Measurements from ENCODE around the gene CYP26C1.

Gene CYP26C1

GRCh38 chr10:93064874-93065660, 4.5 kb downstream of the CYP26C1 start:
- DNase-seq, result no peak

DNA sequence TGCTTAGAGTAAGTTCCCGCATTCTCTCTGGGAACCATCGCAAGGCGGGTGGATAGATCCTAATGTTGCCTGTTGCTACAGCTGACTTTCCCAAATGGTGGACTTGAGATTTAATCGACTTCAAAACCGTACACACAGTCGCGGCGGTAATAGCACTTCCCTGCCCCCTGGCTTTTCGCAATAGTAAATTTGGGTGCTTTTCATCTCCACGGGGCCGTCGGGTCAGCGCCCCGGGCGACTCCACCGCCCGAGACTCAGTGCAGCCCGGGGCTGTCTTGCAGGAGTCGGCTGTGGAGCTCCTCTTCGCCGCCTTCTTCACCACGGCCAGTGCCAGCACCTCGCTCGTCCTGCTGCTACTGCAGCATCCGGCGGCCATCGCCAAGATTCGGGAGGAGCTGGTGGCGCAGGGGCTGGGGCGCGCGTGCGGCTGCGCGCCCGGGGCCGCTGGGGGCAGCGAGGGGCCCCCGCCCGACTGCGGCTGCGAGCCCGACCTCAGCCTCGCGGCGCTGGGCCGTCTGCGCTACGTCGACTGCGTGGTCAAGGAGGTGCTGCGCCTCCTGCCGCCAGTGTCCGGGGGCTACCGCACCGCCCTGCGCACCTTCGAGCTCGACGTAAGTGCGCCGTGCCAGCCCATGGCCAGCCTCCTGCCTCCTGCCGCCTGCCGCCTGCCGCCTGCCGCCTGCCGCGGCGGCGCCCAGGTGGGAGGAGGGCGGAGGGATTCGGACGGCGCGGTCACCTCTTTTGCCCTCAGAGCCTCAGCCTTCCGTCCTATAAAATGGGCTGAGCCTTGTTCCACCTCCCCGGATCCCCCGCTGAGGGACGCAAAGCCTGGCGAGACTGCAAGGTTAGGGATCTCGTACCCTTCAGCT, 5.3 kb downstream of the CYP26C1 start:
- DNase-seq, result peak; percentile 44

DNA sequence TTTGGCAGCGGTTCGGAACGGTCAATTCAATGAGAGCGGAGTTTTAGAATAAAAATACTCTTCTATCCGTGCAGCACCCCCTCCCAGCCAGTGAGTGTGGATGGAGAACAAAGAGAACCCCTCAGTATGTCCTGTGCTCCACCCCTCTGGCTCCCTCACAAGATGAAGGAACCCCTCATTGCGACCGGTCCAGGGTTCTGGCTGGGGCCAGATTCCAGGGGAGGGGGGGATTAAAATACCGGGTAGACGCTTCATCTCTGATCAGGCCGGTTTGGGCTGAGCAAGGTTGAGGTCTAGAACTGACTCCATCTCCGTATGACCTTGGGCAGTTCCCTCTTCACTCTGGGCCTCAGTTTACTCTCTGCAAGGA, 5.9 kb downstream of the CYP26C1 start:
- no peak for DNase-seq

DNA sequence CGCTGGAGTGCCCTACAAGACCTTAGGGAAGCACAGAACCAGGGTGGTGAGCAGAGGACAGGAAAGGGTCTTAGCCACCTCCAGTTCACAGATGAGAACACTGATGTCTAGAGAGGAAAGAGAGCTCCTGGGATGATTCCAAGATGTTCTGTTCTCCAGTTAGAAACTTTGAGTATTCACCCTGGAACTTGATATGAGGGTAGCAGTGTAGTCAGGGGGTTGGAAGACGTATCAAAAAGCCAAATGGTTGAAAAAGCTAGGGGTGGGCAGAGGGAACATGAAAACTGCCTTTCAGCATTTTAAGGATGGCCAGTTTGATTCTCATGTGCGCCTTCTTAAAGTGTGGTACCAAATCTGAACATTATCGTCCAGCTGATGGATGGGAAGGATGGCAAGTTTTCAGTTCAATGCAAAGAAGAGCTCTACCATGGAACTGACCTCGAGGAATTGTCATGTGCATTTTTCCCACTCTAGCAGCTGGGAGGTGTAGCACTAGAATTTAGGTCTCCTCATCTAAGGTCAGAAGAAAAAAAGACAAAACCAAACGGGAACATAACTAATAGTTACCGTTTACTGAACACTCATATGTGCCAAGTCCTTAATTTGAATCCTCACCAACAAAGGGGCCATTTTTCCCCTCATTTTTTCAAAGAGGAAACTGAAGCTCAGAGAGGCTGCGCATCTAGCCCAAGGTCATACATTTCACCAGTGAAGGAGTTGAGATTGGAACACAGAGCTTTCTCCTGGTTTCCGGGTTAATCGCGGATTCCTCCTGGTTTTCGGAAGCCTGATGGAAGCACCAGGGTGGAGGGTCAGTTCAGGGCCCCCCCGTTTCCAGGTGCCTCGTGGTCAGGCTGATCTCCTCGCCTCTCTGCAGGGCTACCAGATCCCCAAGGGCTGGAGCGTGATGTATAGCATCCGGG, 7.1 kb downstream of the CYP26C1 start:
- DNase-seq, result no peak

- peak; percentile 26 for DNase-seq
These were observed 8.0 kb downstream of the CYP26C1 start for GRCh38 chr10:93068411-93069244.

- DNase-seq, result no peak
These were observed 8.6 kb downstream of the CYP26C1 start for GRCh38 chr10:93069245-93069561.

- no peak for DNase-seq
These were observed 10.0 kb downstream of the CYP26C1 start for GRCh38 chr10:93070378-93071176.

DNA sequence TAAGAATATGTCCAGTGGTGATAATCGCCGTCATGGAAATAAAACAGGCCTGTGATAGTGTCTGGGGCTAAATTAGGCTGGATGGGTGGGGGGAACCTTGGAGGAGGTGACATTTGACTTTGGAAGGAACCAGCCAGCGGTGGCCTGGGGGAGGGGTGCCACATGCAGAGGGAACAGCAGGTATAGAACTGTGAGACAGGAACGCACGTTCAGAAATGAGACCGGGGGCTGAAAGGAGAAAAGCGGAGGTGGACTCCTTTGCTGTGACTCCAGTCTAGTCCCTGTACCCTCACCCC, 10.5 kb downstream of the CYP26C1 start:
- DNase-seq, result no peak

- peak; percentile 62 for DNase-seq
These were observed 11.2 kb downstream of the CYP26C1 start for GRCh38 chr10:93071674-93072224.

- DNase-seq, result peak; percentile 86
These were observed 11.7 kb downstream of the CYP26C1 start for GRCh38 chr10:93072225-93072712.

DNA sequence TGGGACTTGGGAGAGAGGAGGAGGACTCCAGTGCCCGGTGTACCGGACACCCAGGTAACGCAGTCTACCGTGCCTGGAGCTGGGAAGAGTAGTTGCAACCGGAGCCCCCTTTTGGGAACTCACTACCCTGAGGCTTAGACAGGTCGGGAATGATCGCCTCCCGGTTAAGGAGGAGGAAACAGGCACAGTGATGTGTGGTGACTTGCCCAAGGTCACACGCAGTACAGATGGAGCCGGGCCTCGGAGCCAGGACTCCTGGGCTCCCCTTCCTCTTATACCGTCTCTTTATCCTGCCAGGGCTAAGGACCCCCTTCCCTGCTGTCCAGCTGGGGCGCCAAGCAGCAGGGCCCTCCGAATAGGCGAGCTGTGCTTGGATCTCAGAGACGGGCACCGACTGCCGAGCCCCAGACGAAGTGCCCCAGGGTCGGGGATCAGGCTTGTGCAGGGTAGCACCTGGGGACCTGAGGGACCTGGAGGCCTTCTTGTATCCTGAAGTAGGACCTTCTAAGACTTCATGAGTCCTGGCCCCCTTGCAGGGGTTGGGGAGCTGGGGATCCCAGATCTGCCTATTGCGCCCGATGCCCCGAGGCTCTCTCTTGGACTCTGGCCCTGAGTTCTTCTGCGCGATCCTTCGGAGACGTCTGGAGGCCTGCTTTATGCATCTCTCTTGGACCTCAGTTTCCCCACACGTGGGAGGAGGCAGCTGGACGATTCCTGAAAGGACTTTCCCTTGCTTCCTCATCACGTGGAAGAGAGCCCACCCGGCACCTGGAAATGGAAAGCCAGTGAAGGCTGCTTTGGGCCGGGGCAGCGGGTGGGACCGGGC, 12.3 kb downstream of the CYP26C1 start:
- peak; percentile 24 for DNase-seq

DNA sequence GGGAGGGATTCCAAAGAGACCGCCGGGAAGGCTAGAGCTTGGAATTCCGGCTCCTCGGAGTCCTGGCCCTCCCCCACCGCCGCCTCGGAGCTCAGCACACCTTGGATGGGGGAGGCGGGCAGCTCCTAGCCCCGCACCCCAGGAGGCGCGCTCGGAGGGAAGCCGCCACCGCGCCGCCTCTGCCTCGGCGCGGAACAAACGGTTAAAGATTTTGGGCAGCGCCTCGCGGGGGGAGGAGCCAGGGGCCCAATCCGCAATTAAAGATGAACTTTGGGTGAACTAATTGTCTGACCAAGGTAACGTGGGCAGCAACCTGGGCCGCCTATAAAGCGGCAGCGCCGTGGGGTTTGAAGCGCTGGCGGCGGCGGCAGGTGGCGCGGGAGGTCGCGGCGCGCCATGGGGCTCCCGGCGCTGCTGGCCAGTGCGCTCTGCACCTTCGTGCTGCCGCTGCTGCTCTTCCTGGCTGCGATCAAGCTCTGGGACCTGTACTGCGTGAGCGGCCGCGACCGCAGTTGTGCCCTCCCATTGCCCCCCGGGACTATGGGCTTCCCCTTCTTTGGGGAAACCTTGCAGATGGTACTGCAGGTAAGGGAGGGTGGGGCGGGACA, 13.0 kb downstream of the CYP26C1 start, which contains the start of gene CYP26A1:
Gene CYP26A1, plus strand, starts transcription at position 355 of the 608 bp plus-strand sequence. Its CDS starts 42 bp downstream, at position 397.
- peak; percentile 66 for DNase-seq

- DNase-seq, result peak; percentile 41
These were observed 13.6 kb downstream of the CYP26C1 start for GRCh38 chr10:93074147-93074596.

DNA sequence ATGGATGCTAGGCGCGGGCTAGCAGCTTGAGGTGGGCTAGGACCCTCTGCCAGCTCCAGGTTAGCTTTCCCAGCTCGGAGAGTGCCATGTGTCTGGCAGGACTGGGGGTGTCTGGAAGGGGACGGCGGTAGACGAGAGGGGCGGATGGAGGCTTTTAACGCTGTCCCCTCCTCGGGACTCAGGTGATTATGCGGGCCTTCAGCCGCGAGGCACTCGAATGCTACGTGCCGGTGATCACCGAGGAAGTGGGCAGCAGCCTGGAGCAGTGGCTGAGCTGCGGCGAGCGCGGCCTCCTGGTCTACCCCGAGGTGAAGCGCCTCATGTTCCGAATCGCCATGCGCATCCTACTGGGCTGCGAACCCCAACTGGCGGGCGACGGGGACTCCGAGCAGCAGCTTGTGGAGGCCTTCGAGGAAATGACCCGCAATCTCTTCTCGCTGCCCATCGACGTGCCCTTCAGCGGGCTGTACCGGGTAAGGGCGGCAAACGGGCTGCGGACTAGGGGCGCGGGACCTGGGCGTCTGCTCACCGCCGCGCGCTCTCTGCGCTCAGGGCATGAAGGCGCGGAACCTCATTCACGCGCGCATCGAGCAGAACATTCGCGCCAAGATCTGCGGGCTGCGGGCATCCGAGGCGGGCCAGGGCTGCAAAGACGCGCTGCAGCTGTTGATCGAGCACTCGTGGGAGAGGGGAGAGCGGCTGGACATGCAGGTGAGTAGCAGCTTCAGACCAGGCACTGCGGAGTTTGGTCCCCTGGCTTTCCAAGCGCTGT, 14.2 kb downstream of the CYP26C1 start:
- DNase-seq, result no peak

DNA sequence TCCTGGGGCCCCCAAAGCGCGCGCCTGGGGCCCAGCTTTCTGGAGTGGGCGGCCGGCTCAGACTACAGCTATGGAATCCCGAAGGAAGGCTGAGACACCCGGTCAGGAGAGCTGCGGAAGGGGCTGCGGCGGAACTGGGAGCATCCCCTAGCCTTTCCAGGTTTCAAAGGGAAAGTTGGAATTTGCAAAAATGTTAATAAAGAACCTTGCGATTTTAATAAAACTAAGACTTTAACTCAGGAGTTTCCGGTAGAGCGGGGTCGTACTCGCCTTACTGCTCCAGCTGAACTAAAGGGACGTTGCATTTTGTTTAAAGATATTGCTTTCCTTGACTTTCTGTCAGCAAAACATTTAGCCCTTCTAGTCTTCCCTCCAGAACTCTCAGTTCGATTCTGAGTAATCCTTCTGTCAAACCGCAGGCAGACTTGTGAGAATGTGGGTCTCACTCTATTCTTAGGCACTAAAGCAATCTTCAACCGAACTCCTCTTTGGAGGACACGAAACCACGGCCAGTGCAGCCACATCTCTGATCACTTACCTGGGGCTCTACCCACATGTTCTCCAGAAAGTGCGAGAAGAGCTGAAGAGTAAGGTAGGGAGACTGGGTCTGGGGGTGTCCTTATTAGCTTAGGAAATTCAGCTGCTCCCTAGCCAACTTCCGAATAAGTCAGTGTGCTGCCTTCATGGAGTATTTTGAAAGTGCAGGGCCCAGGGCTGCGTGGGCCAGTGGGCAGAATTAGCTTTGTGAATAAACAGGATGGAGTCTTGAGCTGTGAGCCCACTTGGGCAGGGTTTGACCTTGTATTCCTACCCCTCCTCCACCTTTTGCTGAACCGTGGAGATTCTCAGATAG, 15.0 kb downstream of the CYP26C1 start:
- DNase-seq, result no peak

- no peak for DNase-seq
These were observed 16.3 kb downstream of the CYP26C1 start for GRCh38 chr10:93076871-93077270.

DNA sequence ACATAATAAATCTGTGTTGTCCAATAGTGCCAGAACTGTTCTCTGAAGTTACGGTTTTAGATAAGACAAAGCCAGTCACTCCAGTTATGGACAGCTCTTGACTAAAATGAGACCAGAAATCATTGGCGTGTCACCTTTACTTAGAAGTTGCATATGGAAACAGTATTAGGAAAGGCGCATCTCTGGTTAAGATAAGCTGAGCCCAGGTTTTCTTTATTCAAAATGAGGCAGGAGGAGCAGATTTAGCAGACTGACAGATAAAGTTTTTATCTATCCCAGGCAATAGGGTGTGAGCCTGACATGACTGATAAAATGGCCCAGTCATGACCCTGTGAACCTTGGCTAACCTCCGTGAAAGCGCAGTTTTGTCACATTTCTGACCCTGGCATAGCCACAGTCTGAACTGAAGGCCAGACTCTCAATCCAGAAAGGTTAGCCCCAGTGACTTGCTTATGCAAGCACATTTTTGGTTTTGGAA, 17.3 kb downstream of the CYP26C1 start:
- peak; percentile 66 for DNase-seq
